GM21381 (cell line): ENCODE data around the gene THOC7.

Experiments
- ATAC-seq: cut with Tn5 transposase; IDR thresholded peaks from one replicate; pipeline ENCODE4 v1.9.1; 2021; ENCODE audit warnings: mild to moderate bottlenecking, moderate library complexity; ENCODE audit not compliant: unreplicated experiment

The THOC7 gene

GRCh38 chr3:63847718-63848450, 15.7 kb downstream of the THOC7 start:
- no peak for ATAC-seq

- ATAC-seq, result no peak
These were observed 18.4 kb downstream of the THOC7 start for GRCh38 chr3:63845215-63845614.

DNA sequence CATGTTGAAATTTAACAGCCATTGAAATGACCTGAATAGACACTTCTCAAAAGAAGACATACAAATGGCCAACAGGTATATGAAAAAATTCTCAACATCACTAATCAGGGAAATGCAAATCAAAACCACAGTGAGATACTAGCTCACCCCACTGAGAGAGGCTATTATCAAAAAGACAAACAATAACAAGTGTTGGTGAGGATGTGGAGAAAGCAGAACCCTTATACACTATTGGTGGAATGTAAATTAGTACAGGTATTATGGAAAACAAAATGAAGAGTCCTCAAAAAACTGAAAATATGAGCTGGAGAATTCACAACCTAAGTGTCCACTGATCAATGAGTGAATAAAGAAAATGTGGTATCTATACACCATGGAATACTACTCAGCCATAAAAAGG, 21.5 kb downstream of the THOC7 start:
- no peak for ATAC-seq

- no peak for ATAC-seq
These were observed 21.9 kb downstream of the THOC7 start for GRCh38 chr3:63841704-63842103.

- ATAC-seq, result no peak
These were observed 31.2 kb downstream of the THOC7 start for GRCh38 chr3:63832395-63832794.

- ATAC-seq, result no peak
These were observed 33.1 kb downstream of the THOC7 start for GRCh38 chr3:63830526-63830925.

DNA sequence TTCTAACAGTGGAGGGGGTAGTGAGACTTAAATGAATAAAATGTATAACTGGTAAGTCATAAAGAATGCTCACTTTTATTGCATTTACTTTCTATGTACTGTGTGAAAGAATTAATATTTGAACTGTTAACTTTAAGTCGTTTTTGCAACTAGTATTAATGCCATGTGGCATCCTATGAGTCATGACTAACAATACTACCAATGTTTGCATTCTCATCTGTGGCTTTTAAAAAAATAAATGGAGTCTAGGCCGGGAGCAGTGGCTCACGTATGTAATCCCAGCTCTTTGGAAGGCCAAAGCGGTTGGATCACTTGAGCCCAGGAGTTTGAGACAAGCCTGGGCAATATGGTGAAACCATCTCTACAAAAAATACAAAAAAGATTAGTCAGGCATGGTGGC, 39.3 kb downstream of the THOC7 start:
- no peak for ATAC-seq

GRCh38 chr3:63819151-63819398, 44.5 kb downstream of the THOC7 start, which contains the start of gene C3orf49:
Gene C3orf49 (plus strand): TSS chr3:63819299. CDS start chr3:63819472, 173 bp downstream.
- no peak for ATAC-seq

GRCh38 chr3:63818282-63819150, 45.1 kb downstream of the THOC7 start:
- peak; percentile 79 for ATAC-seq

- no peak for ATAC-seq
These were observed 46.4 kb downstream of the THOC7 start for GRCh38 chr3:63817225-63817624.

DNA sequence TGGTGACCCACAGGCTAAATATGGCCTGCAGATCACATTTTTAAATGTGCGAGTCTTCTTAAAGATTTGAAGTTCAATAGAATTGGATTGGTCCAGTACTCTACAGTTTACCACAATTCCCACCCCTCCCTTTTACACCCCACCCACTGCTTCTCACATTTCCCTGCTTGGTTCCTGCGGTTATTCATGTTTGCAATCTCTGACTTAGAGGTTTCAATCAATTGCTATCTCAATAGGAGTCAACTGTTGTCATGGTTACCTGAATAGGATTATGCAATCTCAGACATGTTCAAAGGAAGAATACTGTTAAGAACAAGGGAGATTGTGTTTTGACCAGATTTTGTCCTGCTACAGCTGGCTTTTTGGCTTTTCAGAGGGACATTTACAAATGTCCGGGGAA, 49.4 kb downstream of the THOC7 start:
- ATAC-seq, result no peak

- ATAC-seq, result no peak
These were observed 54.0 kb downstream of the THOC7 start for GRCh38 chr3:63809607-63810006.

DNA sequence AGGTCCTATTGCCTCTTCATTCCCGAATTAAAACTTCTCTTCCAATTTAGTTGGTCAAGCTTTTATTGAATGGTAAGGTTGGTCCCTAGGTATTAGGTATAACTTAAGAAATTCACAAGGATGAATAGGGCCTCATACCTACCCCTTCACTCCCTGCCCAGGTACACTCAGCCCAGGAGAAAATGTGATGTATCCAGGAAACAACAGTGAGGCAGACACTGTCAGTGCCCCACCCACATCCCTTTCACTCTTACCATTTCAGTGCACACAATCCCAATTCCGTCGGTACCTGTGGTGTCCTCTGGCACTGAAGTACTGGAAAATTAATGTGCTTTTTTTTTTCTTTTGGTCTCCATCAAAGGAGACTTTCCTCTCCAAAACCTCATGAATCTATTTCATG, 55.0 kb downstream of the THOC7 start:
- ATAC-seq, result no peak

GRCh38 chr3:63807961-63808565, 55.5 kb downstream of the THOC7 start:
- no peak for ATAC-seq

- ATAC-seq, result no peak
These were observed 59.7 kb downstream of the THOC7 start for GRCh38 chr3:63803911-63804310.

GRCh38 chr3:63800097-63800496, 63.5 kb downstream of the THOC7 start:
- no peak for ATAC-seq

DNA sequence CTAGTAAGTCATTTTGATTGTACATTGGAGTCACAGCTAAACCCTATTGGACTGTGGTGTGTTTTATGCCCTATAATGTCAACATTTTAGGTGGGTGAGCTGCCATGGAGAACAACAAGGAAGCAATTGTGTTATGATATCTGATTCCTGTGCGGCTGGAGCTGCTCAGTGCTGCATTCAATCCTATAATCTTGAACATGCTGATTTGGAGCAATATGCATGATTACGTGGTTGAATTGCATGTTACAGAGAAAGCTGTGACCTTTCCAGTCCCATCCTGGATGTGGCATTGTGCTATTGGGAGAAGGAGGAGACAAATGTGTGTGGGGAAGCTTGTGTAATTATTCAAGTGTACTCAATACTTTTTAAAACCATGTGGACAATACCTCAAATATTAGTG, 64.7 kb downstream of the THOC7 start:
- no peak for ATAC-seq

DNA sequence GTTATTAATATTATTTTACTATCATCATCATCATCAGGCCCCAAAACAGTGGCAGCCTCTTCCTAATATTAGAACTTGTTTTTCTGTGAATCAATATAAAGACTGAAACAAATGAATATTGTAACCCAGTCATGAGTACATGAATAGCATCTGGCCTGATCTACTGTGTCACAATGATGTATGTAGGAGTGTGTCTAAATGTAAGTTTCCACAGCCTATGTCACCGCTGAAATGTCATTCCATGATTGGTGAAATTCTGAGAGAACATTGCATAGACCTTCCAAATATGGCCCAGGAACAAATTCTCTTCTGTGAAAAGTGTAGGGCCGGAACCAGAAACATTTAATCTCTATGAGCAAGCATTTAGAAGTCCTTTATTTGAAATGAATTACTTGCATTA, 65.1 kb downstream of the THOC7 start:
- no peak for ATAC-seq

GRCh38 chr3:63795438-63795837, 68.2 kb downstream of the THOC7 start:
- ATAC-seq, result no peak

DNA sequence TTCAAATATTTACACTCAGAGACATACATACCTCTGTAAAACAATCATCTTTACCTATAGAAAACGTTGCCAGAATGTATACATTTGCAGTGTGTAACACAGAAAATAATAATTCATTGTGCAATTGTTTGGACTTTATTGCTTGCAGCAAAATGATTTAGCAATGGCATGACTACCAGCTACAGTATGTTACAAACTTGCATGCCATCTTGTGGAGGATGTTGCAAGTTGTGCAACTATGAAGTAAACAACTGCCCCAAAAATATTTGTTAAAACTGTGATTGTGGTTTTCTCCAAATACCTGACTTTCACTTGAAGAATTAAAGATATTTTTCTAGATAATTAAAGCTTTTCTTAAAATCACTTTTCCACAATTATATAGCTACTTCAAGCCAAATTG, 71.6 kb downstream of the THOC7 start:
- ATAC-seq, result no peak
